HFFc6 (cell line): ENCODE measurements around the gene SERPINB10. TPM values are rescaled to one million over a fixed set of nuclear protein-coding genes. Genes with fewer than 3 reads are reported as not detected.

Experiments used
- DNase-seq: peaks from one replicate; pipeline ENCODE4 v3.0.0-alpha.2; 2018
- H3K27ac Mint-ChIP-seq: 2 replicates; pipeline ENCODE4 v1.8.0; 2020; ENCODE audit warnings: mild to moderate bottlenecking, mixed read lengths
- H3K27me3 Mint-ChIP-seq: 2 replicates; pipeline ENCODE4 v1.8.0; 2021; ENCODE audit warnings: mild to moderate bottlenecking, moderate library complexity, mixed read lengths; ENCODE audit not compliant: insufficient read depth
- H3K36me3 Mint-ChIP-seq: 2 replicates; pipeline ENCODE4 v1.8.0; 2021; ENCODE audit warnings: low read depth, mixed read lengths
- H3K4me1 Mint-ChIP-seq: 2 replicates; pipeline ENCODE4 v1.8.0; 2020; ENCODE audit warnings: low read depth, mixed read lengths
- H3K4me3 Mint-ChIP-seq: 2 replicates; pipeline ENCODE4 v1.8.0; 2020; ENCODE audit warnings: mild to moderate bottlenecking, moderate library complexity, mixed read lengths
- H3K9me3 Mint-ChIP-seq: 2 replicates; pipeline ENCODE4 v1.8.0; 2020; ENCODE audit warnings: mild to moderate bottlenecking, mixed read lengths
- CTCF ChIP-seq: fragments of 200-600 bp; sonication (generic); IDR thresholded peaks from 2 replicates; pipeline ENCODE4 v1.5.0; 2021; ENCODE audit warnings: antibody characterized with exemption, mild to moderate bottlenecking
- total RNA-seq, 6 experiments: library from RNA; stranded (reverse); fragmentation: NEBNext Ultra II Directional; extraction: Animal tissue kit (Norgen Biotek cat#: 25700); gene quantifications; 2 replicates in 1 of 6; 3 replicates in 5 of 6; pipeline ENCODE4 v1.2.3, GENCODE V29; 2021

Gene SERPINB10
- total RNA-seq, 6 experiments from 2014 or later: 1.3 to 5.0 (median 1.8) TPM

GRCh38 chr18:63899206-63899605 is 8.6 kb upstream of the SERPINB10 start:
- Mint-ChIP-seq H3K27me3 (peaks cover 8% of the 10 kb centered on the region), H3K4me3 (no peak overlapping the region), H3K27ac (no peak overlapping the region), H3K4me1 (peaks cover 5% of the 10 kb centered on the region; the same call in 1 of the 2 replicates), H3K36me3 (no peaks in the 10 kb centered on the region; the same call in 1 of the 2 replicates), H3K9me3 (no peaks in the 10 kb centered on the region)
- TF ChIP-seq CTCF: no peak
- no peak for DNase-seq

DNA sequence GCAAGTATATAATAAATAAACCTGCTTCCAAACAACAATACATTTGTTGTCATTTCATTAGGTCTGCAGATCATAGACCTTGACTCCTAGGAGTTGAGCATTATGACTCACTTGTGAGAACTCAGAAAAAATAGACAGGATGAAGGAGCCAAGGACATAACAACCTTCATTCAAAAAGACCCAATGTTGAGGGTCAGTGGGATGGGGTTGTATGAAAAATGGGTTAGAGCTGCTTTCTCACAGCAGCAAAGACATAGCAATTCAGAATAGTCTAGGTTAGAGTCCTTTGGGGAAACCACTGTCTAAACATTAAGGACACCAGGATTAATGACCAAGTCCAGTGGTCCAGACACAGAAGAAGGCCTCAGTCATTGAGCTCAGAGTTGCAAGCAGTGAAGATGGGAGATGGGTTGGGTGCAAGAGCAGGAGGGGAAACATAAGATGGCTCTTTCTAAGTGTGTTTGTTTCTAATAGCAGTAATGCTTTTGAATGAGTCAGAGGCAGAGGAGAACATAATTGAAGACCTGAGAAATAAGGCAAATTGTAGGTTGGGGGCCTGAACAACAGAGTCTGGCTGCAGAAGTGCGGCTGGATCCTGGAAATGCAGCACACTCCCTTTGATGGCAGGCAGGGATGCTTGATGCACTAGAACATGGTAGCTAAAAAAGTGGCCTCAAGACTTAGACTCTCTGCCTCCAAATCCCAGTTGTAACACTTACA is 3.7 kb upstream of the SERPINB10 start:
- H3K27me3 Mint-ChIP-seq: peaks cover 12% of the 10 kb centered on the region
- H3K36me3 Mint-ChIP-seq: no peaks in the 10 kb centered on the region; the same call in none of the 2 replicates
- H3K4me3 Mint-ChIP-seq: no peak overlapping the region
- no peak for DNase-seq
- no peaks in the 10 kb centered on the region for H3K4me1 Mint-ChIP-seq
- H3K9me3 Mint-ChIP-seq: no peaks in the 10 kb centered on the region
- TF ChIP-seq CTCF: no peak
- no peak overlapping the region for H3K27ac Mint-ChIP-seq

DNA sequence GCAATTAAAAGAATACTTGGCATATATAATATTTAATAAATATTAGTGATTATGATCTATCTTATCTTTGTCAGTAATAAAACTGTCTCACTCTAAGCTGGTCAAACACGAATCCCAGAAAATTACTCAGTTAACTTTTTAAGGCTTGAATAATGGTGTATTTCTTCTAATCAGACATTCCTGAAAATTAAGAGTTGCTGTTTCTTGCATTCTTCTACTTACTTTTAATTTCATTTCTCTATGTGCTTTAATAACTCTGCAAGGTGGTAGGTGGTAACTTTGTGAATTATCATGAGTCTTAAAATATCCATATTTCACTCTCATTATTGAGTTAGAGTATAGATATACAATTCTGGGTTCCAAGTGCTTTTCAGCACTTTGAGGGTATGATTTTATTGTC is 3.1 kb upstream of the SERPINB10 start:
- Mint-ChIP-seq H3K27me3 (peaks cover 12% of the 10 kb centered on the region), H3K4me1 (no peaks in the 10 kb centered on the region), H3K9me3 (no peaks in the 10 kb centered on the region), H3K4me3 (no peak overlapping the region), H3K36me3 (no peaks in the 10 kb centered on the region; the same call in none of the 2 replicates), H3K27ac (no peak overlapping the region)
- TF ChIP-seq CTCF: no peak
- DNase-seq: no peak

- Mint-ChIP-seq H3K4me3 (no peak overlapping the region), H3K36me3 (no peaks in the 10 kb centered on the region; the same call in none of the 2 replicates), H3K27me3 (peaks cover 11% of the 10 kb centered on the region), H3K27ac (no peak overlapping the region), H3K4me1 (no peaks in the 10 kb centered on the region), H3K9me3 (no peaks in the 10 kb centered on the region)
- no peak for DNase-seq
- no peak for TF ChIP-seq CTCF
These were observed 2.4 kb upstream of the SERPINB10 start for GRCh38 chr18:63905361-63905760.

DNA sequence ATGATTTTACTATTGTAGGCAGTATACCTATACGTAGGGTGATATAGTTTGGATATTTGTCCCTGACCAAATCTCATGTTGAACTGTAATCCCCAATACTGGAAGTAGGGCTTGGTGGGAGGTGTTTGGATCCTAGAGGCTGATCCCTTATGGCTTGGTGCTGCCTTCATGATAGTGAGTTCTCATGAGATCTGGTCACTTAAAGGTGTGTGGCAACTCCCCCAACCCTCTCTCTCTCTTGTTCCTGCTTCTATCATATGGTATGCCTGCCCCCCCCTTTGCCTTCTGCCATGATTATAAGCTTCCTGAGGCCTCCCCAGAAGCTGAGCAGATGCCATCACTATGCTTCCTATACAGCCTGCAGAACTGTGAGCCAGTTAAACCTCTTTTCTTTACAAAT is 1.7 kb upstream of the SERPINB10 start:
- peaks cover 11% of the 10 kb centered on the region for H3K27me3 Mint-ChIP-seq
- no peaks in the 10 kb centered on the region for H3K4me1 Mint-ChIP-seq
- no peaks in the 10 kb centered on the region; the same call in none of the 2 replicates for H3K36me3 Mint-ChIP-seq
- TF ChIP-seq CTCF: no peak
- H3K4me3 Mint-ChIP-seq: no peak overlapping the region
- DNase-seq: no peak
- no peak overlapping the region for H3K27ac Mint-ChIP-seq
- H3K9me3 Mint-ChIP-seq: no peaks in the 10 kb centered on the region
